Endodermal cell (in vitro differentiated cells): ENCODE data around the gene RASL11B. TPM values are rescaled to one million over a fixed set of nuclear protein-coding genes. Genes with fewer than 3 reads are reported as not detected.

Experiments used
- DNase-seq: peaks from one replicate; pipeline ENCODE4 v3.0.0-alpha.2; 2017
- H3K27ac ChIP-seq: 2 replicates; pipeline ENCODE4 v1.5.1; 2013; ENCODE audit warnings: mild to moderate bottlenecking, low read depth, low read length, moderate library complexity
- H3K27me3 ChIP-seq: 2 replicates; pipeline ENCODE4 v1.6.1; 2013; ENCODE audit warnings: mild to moderate bottlenecking, low read length, moderate library complexity; ENCODE audit not compliant: insufficient read depth, control insufficient read depth, poor library complexity, severe bottlenecking
- H3K36me3 ChIP-seq: 2 replicates; pipeline ENCODE4 v1.7.0; 2013; ENCODE audit warnings: mild to moderate bottlenecking, low read length, moderate library complexity; ENCODE audit not compliant: control insufficient read depth, insufficient read depth
- H3K4me1 ChIP-seq: one replicate; pipeline ENCODE4 v1.7.0; 2013; ENCODE audit warnings: low read length; ENCODE audit not compliant: control insufficient read depth, insufficient read depth
- H3K4me3 ChIP-seq: 2 replicates; pipeline ENCODE4 v1.5.1; 2013; ENCODE audit warnings: mild to moderate bottlenecking, low read length, moderate library complexity
- H3K9ac ChIP-seq: 2 replicates; pipeline ENCODE4 v1.6.1; 2013; ENCODE audit warnings: mild to moderate bottlenecking, low read length, moderate library complexity; ENCODE audit not compliant: poor library complexity, severe bottlenecking; ENCODE audit errors: extremely low read depth
- H3K9me3 ChIP-seq: 2 replicates; pipeline ENCODE4 v1.6.1; 2013; ENCODE audit warnings: mild to moderate bottlenecking, low read length, moderate library complexity; ENCODE audit not compliant: control insufficient read depth
- H3K27ac Mint-ChIP-seq: 2 replicates; pipeline ENCODE4 v1.8.0; 2020; ENCODE audit warnings: mixed read lengths
- H3K27me3 Mint-ChIP-seq: 2 replicates; pipeline ENCODE4 v1.8.0; 2021; ENCODE audit warnings: mild to moderate bottlenecking, mixed read lengths; ENCODE audit not compliant: insufficient read depth
- H3K36me3 Mint-ChIP-seq: 2 replicates; pipeline ENCODE4 v1.8.0; 2020; ENCODE audit warnings: low read depth, mixed read lengths
- H3K4me1 Mint-ChIP-seq: 2 replicates; pipeline ENCODE4 v1.8.0; 2020; ENCODE audit warnings: mixed read lengths
- H3K4me3 Mint-ChIP-seq: 2 replicates; pipeline ENCODE4 v1.8.0; 2020; ENCODE audit warnings: mild to moderate bottlenecking, moderate library complexity, mixed read lengths
- H3K9me3 Mint-ChIP-seq: 2 replicates; pipeline ENCODE4 v1.8.0; 2020; ENCODE audit warnings: mild to moderate bottlenecking, mixed read lengths
- WGBS, 2 experiments: methylation state at CpG; one replicate each; pipeline versions ENCODE4 v1.1.5 to v1.1.7; 2013; ENCODE audit warnings: missing lambda C conversion rate in 2 of 2, mixed read lengths in 1 of 2; ENCODE audit not compliant: insufficient coverage in 1 of 2, insufficient read length in 1 of 2; 5-methylcytosine and 5-hydroxymethylcytosine counted together
- total RNA-seq, 2 donors: library from RNA; stranded (reverse); fragmentation: NEBNext Ultra II Directional in 1 of 2; extraction: Animal tissue kit (Norgen Biotek cat#: 25700) in 1 of 2; gene quantifications; 2 replicates in 1 of 2; 3 replicates in 1 of 2; pipeline ENCODE4 v1.2.1, GENCODE V29; 2021
- TF ChIP-seq, protein P1 (sequence below): fragments of 200-600 bp; sonication (generic); conservative IDR thresholded peaks from 2 replicates; pipeline ENCODE4 v1.5.0; 2021; ENCODE audit warnings: antibody characterized with exemption, mild to moderate bottlenecking

RASL11B gene
- total RNA-seq, 2 donors from 2014 or later, result 7.0 to 12.7 TPM

DNA sequence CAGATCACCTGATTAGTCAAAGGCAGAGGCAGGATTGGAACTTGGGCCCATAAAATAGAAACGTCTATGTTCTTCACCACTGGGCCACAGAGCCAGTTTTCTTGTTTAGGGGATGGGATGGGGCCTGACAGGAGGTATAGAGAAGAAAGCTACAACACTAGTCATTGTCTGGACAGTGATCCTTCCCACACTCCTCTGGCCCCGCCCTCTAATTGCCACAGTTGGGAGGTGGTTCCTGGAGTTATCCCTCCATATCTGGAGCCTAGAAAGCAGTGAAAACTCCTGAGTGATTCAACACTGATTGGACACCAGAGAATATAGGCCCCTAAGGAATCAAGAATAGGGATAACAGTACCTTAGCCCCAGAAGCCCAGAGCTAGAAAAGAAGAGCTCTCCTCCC is 22.9 kb downstream of the RASL11B start:
- no peak overlapping the region for H3K27ac ChIP-seq
- WGBS, 2 experiments, result 95% methylated on average over 2 of the region's 2 CpGs; no CpG with 5 or more reads in 1 of the 2 experiments
- H3K36me3 ChIP-seq, result no peaks in the 10 kb centered on the region
- DNase-seq, result peak; percentile 42
- peaks cover 30% of the 10 kb centered on the region for H3K4me1 Mint-ChIP-seq
- peaks cover 18% of the 10 kb centered on the region for H3K4me1 ChIP-seq
- H3K27me3 ChIP-seq, result no peaks in the 10 kb centered on the region
- H3K27me3 Mint-ChIP-seq, result no peaks in the 10 kb centered on the region
- H3K4me3 Mint-ChIP-seq, result no peak overlapping the region
- H3K9ac ChIP-seq, result no peak overlapping the region
- H3K4me3 ChIP-seq, result no peak overlapping the region
- no peaks in the 10 kb centered on the region for H3K36me3 Mint-ChIP-seq
- no peak overlapping the region for H3K27ac Mint-ChIP-seq
- TF ChIP-seq, protein P1, sequence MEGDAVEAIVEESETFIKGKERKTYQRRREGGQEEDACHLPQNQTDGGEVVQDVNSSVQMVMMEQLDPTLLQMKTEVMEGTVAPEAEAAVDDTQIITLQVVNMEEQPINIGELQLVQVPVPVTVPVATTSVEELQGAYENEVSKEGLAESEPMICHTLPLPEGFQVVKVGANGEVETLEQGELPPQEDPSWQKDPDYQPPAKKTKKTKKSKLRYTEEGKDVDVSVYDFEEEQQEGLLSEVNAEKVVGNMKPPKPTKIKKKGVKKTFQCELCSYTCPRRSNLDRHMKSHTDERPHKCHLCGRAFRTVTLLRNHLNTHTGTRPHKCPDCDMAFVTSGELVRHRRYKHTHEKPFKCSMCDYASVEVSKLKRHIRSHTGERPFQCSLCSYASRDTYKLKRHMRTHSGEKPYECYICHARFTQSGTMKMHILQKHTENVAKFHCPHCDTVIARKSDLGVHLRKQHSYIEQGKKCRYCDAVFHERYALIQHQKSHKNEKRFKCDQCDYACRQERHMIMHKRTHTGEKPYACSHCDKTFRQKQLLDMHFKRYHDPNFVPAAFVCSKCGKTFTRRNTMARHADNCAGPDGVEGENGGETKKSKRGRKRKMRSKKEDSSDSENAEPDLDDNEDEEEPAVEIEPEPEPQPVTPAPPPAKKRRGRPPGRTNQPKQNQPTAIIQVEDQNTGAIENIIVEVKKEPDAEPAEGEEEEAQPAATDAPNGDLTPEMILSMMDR, result no peak
- H3K9me3 Mint-ChIP-seq, result peaks cover 5% of the 10 kb centered on the region
- peaks cover 40% of the 10 kb centered on the region for H3K9me3 ChIP-seq

DNA sequence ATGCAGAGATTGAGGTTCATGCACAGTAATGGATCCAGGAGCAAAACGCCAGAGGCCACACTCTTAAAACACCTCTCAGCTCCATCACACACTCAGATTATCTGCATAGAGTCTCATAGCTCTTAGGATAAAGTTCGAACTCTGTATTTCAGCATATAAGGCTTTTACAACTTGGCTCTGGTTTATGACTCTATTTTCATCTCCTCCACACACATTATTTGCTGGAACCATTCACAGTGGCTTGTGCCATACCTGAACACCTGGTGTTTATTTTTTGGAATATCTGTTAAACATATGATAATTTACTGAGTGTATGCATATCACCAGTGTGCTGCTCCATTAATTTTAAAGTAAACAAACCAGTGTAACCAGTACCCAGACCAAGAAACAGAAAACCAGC is 27.2 kb downstream of the RASL11B start:
- no peak overlapping the region for H3K27ac Mint-ChIP-seq
- Histone ChIP-seq H3K4me1 (peaks cover 7% of the 10 kb centered on the region), H3K9ac (no peak overlapping the region), H3K36me3 (no peaks in the 10 kb centered on the region), H3K9me3 (peaks cover 24% of the 10 kb centered on the region), H3K27me3 (no peaks in the 10 kb centered on the region), H3K27ac (no peak overlapping the region), H3K4me3 (no peak overlapping the region)
- no peak overlapping the region for H3K4me3 Mint-ChIP-seq
- no peaks in the 10 kb centered on the region for H3K36me3 Mint-ChIP-seq
- DNase-seq, result no peak
- H3K4me1 Mint-ChIP-seq, result peaks cover 10% of the 10 kb centered on the region
- 94% methylated on average over 2 of the region's 2 CpGs for WGBS, 2 experiments
- peaks cover 5% of the 10 kb centered on the region for H3K9me3 Mint-ChIP-seq
- no peaks in the 10 kb centered on the region for H3K27me3 Mint-ChIP-seq
- TF ChIP-seq, protein P1, result no peak

DNA sequence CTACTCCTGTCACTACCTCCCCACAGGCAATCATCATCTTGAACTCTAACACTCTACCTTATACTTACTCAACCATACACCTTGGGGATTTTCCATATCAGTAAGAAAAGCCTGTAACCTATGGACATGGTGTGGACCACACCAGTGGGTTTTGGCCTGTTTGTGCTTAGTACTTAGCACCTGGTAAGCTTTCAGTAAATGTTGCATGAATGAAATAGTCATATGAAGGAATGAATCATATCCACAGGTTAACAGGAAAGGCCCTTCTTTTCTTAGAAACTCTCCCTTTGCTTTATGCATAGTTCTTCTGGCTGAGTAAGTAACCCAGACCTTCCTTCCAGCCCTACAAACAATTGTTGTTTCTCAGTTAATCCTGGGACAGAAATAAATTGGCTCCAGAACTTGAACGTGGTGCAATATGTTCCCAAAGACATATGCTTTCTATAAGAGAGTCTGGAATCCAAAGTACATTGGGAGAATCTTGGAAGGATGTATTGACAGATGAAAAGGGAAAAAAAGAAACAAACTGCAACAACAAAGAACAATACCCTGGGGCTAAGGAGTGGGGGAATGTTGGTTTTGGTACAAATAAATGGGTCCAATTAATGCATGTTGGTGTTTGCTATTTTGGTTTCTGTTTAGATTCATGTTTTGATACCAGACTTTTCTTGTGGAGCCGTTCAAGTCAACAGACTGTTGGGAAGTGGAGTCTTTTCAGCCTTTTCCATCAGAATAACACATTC is 27.8 kb downstream of the RASL11B start:
- Mint-ChIP-seq H3K9me3 (peaks cover 5% of the 10 kb centered on the region), H3K27ac (no peak overlapping the region), H3K4me1 (peaks cover 10% of the 10 kb centered on the region), H3K36me3 (no peaks in the 10 kb centered on the region), H3K27me3 (no peaks in the 10 kb centered on the region), H3K4me3 (no peak overlapping the region)
- Histone ChIP-seq H3K27ac (no peak overlapping the region), H3K4me1 (peaks cover 4% of the 10 kb centered on the region), H3K4me3 (no peak overlapping the region), H3K27me3 (no peaks in the 10 kb centered on the region), H3K9me3 (peaks cover 24% of the 10 kb centered on the region), H3K36me3 (no peaks in the 10 kb centered on the region), H3K9ac (no peak overlapping the region)
- no peak for DNase-seq
- WGBS, 2 experiments, result 83 to 87% methylated on average over 1 to 2 of the region's 2 CpGs
- TF ChIP-seq, protein P1, result no peak
